B cell (primary cell): ENCODE measurements around the gene MAPK9. TPM values are rescaled to one million over a fixed set of nuclear protein-coding genes. Genes with fewer than 3 reads are reported as not detected.

Source experiments
- ATAC-seq: fragments of 200-7000 bp; cut with Tn5 transposase; one replicate; pipeline ENCODE4 v1.10.0; 2021; ENCODE audit warnings: low read depth, mild to moderate bottlenecking, moderate number of reproducible peaks, moderate library complexity
- CTCF ChIA-PET: fragments of 350-600 bp; sonication (Branson Sonifier 250); formaldehyde crosslinking; loops from one replicate; lab custom pipeline; 2021; ENCODE audit warnings: antibody characterized with exemption, inconsistent platforms; lab: Charles Lee
- POLR2A ChIA-PET: fragments of 350-600 bp; sonication (Branson Sonifier 250); formaldehyde crosslinking; loops from one replicate; lab custom pipeline; 2021; ENCODE audit warnings: antibody characterized with exemption; lab: Charles Lee
- DNase-seq: peaks from one replicate; pipeline ENCODE4 v3.0.0; 2013
- H2AFZ ChIP-seq: 2 replicates; pipeline ENCODE4 v1.6.1; 2012; ENCODE audit warnings: mild to moderate bottlenecking, low read depth, low read length; ENCODE audit not compliant: insufficient read depth, poor library complexity, severe bottlenecking
- H3K27ac ChIP-seq, 2 donors: 1 replicate in 1 of 2; 2 replicates in 1 of 2; pipeline ENCODE4 v1.5.1; 2012 to 2013; ENCODE audit warnings: low read length in 2 of 2, mild to moderate bottlenecking in 2 of 2, moderate library complexity in 1 of 2
- H3K27me3 ChIP-seq, 4 experiments: fragments of 200-600 bp in 1 of 4; sonication (generic) in 1 of 4; replicated peaks in 1 of 4; 1 replicate in 2 of 4; 2 replicates in 2 of 4; pipeline versions ENCODE4 v1.6.1 to v1.7.0; 2013 to 2016; ENCODE audit warnings: low read length in 3 of 4, mild to moderate bottlenecking in 2 of 4, mixed read lengths in 1 of 4, moderate library complexity in 1 of 4; ENCODE audit not compliant: insufficient read depth in 4 of 4, control insufficient read depth in 3 of 4; ENCODE audit errors: control extremely low read depth in 1 of 4
- H3K36me3 ChIP-seq, 2 experiments: replicated peaks in 1 of 2; 1 replicate in 1 of 2; 2 replicates in 1 of 2; pipeline versions ENCODE4 v1.6.1 to v1.7.1; 2013; ENCODE audit warnings: low read length in 1 of 2; ENCODE audit not compliant: insufficient read depth in 2 of 2, control insufficient read depth in 1 of 2; ENCODE audit errors: control extremely low read depth in 1 of 2, extremely low read depth in 1 of 2
- H3K4me1 ChIP-seq, 2 donors: fragments of 200-600 bp in 1 of 2; sonication (generic) in 1 of 2; 1 replicate in 1 of 2; 2 replicates in 1 of 2; pipeline versions ENCODE4 v1.5.1 to v1.6.1; 2013 to 2017; ENCODE audit warnings: low read length in 2 of 2; ENCODE audit not compliant: control insufficient read depth in 2 of 2, insufficient read depth in 2 of 2
- H3K4me2 ChIP-seq: replicated peaks from 2 replicates; pipeline ENCODE3; 2012; ENCODE audit warnings: mild to moderate bottlenecking, low read depth, low read length; ENCODE audit not compliant: poor library complexity, severe bottlenecking
- H3K4me3 ChIP-seq, 5 experiments: fragments of 200-600 bp in 1 of 5; sonication (generic) in 1 of 5; 1 replicate in 3 of 5; 2 replicates in 2 of 5; pipeline versions ENCODE4 v1.5.1 to v1.7.0; 2011 to 2016; ENCODE audit warnings: low read length in 4 of 5, mild to moderate bottlenecking in 4 of 5, low read depth in 2 of 5, control low read depth in 1 of 5, moderate library complexity in 1 of 5; ENCODE audit not compliant: insufficient read depth in 1 of 5; ENCODE audit errors: control extremely low read depth in 1 of 5, extremely low read depth in 1 of 5
- H3K79me2 ChIP-seq: fragments of 200-600 bp; sonication (generic); one replicate; pipeline ENCODE4 v1.6.0; 2016; ENCODE audit warnings: low read length; ENCODE audit not compliant: control insufficient read depth, insufficient read depth
- H3K9ac ChIP-seq: fragments of 200-600 bp; sonication (generic); 2 replicates; pipeline ENCODE4 v1.6.1; 2017; ENCODE audit warnings: mild to moderate bottlenecking, low read length, moderate library complexity
- H3K9me3 ChIP-seq, 3 donors: one replicate each; pipeline versions ENCODE4 v1.6.1 to v1.7.1; 2013; ENCODE audit warnings: low read length in 2 of 3; ENCODE audit not compliant: control insufficient read depth in 2 of 3, insufficient read depth in 1 of 3; ENCODE audit errors: control extremely low read depth in 1 of 3
- H4K20me1 ChIP-seq: 2 replicates; pipeline ENCODE4 v1.6.0; 2012; ENCODE audit warnings: mild to moderate bottlenecking, low read length; ENCODE audit not compliant: insufficient read depth, control insufficient read depth, poor library complexity, severe bottlenecking
- H3K27ac Mint-ChIP-seq: one replicate; pipeline ENCODE4 v1.8.0; 2021; ENCODE audit warnings: mixed read lengths
- H3K27me3 Mint-ChIP-seq: one replicate; pipeline ENCODE4 v1.8.0; 2021; ENCODE audit warnings: mixed read lengths
- H3K4me1 Mint-ChIP-seq: one replicate; pipeline ENCODE4 v1.8.0; 2021; ENCODE audit warnings: mixed read lengths
- H3K4me3 Mint-ChIP-seq: one replicate; pipeline ENCODE4 v1.8.0; 2021; ENCODE audit warnings: mixed read lengths
- H3K9me3 Mint-ChIP-seq: one replicate; pipeline ENCODE4 v1.8.0; 2022; ENCODE audit warnings: mixed read lengths; ENCODE audit not compliant: insufficient read depth
- CTCF ChIP-seq: fragments of 200-600 bp; IDR thresholded peaks from one replicate; pipeline ENCODE4 v1.8.0; 2022; ENCODE audit warnings: antibody characterized with exemption, mild to moderate bottlenecking
- EZH2 ChIP-seq: IDR thresholded peaks from 2 replicates; pipeline ENCODE4 v1.6.1; 2012; ENCODE audit warnings: borderline replicate concordance, low read depth, mild to moderate bottlenecking, moderate library complexity, low read length; ENCODE audit not compliant: insufficient read depth, poor library complexity, severe bottlenecking
- WGBS: methylation state at CpG from one replicate; pipeline ENCODE4 v1.1.5; 2013; ENCODE audit warnings: missing lambda C conversion rate; ENCODE audit not compliant: insufficient coverage; 5-methylcytosine and 5-hydroxymethylcytosine counted together
- intact Hi-C: fragments of 100-400 bp; cut with micrococcal nuclease; formaldehyde crosslinking; loops from one replicate; pipeline ENCODE4 v1.10.0; 2022
- polyA plus RNA-seq: library from polyadenylated mRNA; depleted of rRNA; stranded (reverse); fragments of >200 nt; gene quantifications from 2 replicates; pipeline ENCODE4 v1.2.3, GENCODE V29; 2012
- total RNA-seq, 2 donors: library from RNA; stranded (reverse); fragments of 120-200 nt in 1 of 2; gene quantifications; 1 replicate in 1 of 2; 2 replicates in 1 of 2; pipeline versions ENCODE4 v1.2.3 to v1.2.4, GENCODE V29; 2013 to 2022

The MAPK9 gene
- total and polyA plus RNA-seq, 2 donors (not counting 1 experiment from before 2014, with no cell fraction given), result 19.7 to 40.4 TPM

GRCh38 chr5:180206993-180207392 is 84.9 kb downstream of the MAPK9 start:
- ChIA-PET CTCF (interaction anchor here (0.6 kb wide), 1 partner anchor 16 kb away, joined by 3 read pairs; no protein-coding TSS in a partner anchor), POLR2A (no interaction called here)
- no peaks in the 10 kb centered on the region for H3K9me3 Mint-ChIP-seq
- H3K27me3 Mint-ChIP-seq, result peaks cover 48% of the 10 kb centered on the region
- Histone ChIP-seq H4K20me1 (no peaks in the 10 kb centered on the region), H2AFZ (no peak overlapping the region), H3K4me3 (no peak overlapping the region), H3K4me1 (peaks cover 5 to 13% of the 10 kb centered on the region in 2 donors), H3K4me2 (no peak overlapping the region), H3K79me2 (no peaks in the 10 kb centered on the region), H3K36me3 (no peaks in the 10 kb centered on the region), H3K9ac (no peak overlapping the region), H3K27me3 (peaks cover 0 to 32% (median 9%) of the 10 kb centered on the region in 4 experiments), H3K27ac (no peak overlapping the region), H3K9me3 (peaks cover 0 to 26% (median 0%) of the 10 kb centered on the region in 3 donors)
- H3K27ac Mint-ChIP-seq, result no peak overlapping the region
- peak overlapping the region; percentile 29 for H3K4me3 Mint-ChIP-seq
- no peak for DNase-seq
- intact Hi-C loops, result no loop called here
- WGBS, result 95% methylated on average over 11 of the region's 11 CpGs
- peaks cover 5% of the 10 kb centered on the region for H3K4me1 Mint-ChIP-seq
- ATAC-seq, result no peak
- TF ChIP-seq CTCF, result no peak
- no peak for TF ChIP-seq EZH2

GRCh38 chr5:180205916-180206315 is 86.0 kb downstream of the MAPK9 start:
- CTCF ChIA-PET, result no interaction called here

More at GRCh38 chr5:180205916-180206315, 86.0 kb downstream of the MAPK9 start:
- no peaks in the 10 kb centered on the region for H3K9me3 Mint-ChIP-seq
- peaks cover 0 to 19% (median 0%) of the 10 kb centered on the region in 3 donors for H3K9me3 ChIP-seq
- intact Hi-C loops, result no loop called here
- H3K4me1 Mint-ChIP-seq, result peaks cover 5% of the 10 kb centered on the region
- peaks cover 46% of the 10 kb centered on the region for H3K27me3 Mint-ChIP-seq
- ATAC-seq, result no peak
- no peak overlapping the region for H3K4me3 ChIP-seq
- H2AFZ ChIP-seq, result no peak overlapping the region
- POLR2A ChIA-PET, result no interaction called here
- H4K20me1 ChIP-seq, result no peaks in the 10 kb centered on the region
- WGBS, result no CpG with 5 or more reads among the region's 1 CpG
- H3K4me3 Mint-ChIP-seq, result no peak overlapping the region
- no peak for DNase-seq
- H3K4me2 ChIP-seq, result no peak overlapping the region
- no peaks in the 10 kb centered on the region for H3K79me2 ChIP-seq
- TF ChIP-seq CTCF (no peak), EZH2 (no peak)
- H3K4me1 ChIP-seq, result peaks cover 5 to 13% of the 10 kb centered on the region in 2 donors
- H3K36me3 ChIP-seq, result no peaks in the 10 kb centered on the region
- peaks cover 0 to 31% (median 9%) of the 10 kb centered on the region in 4 experiments for H3K27me3 ChIP-seq
- no peak overlapping the region for H3K27ac ChIP-seq
- H3K27ac Mint-ChIP-seq, result no peak overlapping the region
- no peak overlapping the region for H3K9ac ChIP-seq
